Karpas-422 (cell line): ENCODE results near the gene SCT. TPM values are rescaled to one million over a fixed set of nuclear protein-coding genes. Genes with fewer than 3 reads are reported as not detected.

ENCODE experiments used
- DNase-seq: peaks from one replicate; pipeline ENCODE4 v3.0.0-alpha.2; 2015
- H2AFZ ChIP-seq: fragments of 200-600 bp; sonication (generic); 2 replicates; pipeline ENCODE4 v1.6.1; 2014; ENCODE audit warnings: antibody characterized with exemption, low read length, mixed read lengths
- H3K27ac ChIP-seq: fragments of 200-600 bp; sonication (generic); 2 replicates; pipeline ENCODE4 v1.5.1; 2014; ENCODE audit warnings: mild to moderate bottlenecking, low read length, moderate library complexity
- H3K27me3 ChIP-seq: fragments of 200-600 bp; sonication (generic); 2 replicates; pipeline ENCODE4 v1.6.1; 2014; ENCODE audit warnings: low read length, mixed read lengths
- H3K36me3 ChIP-seq: fragments of 200-600 bp; sonication (generic); 2 replicates; pipeline ENCODE4 v1.6.1; 2014; ENCODE audit warnings: low read length, mixed read lengths; ENCODE audit not compliant: insufficient read depth
- H3K4me1 ChIP-seq: fragments of 200-600 bp; sonication (generic); 2 replicates; pipeline ENCODE4 v1.6.1; 2014; ENCODE audit warnings: mild to moderate bottlenecking, low read length, mixed read lengths
- H3K4me2 ChIP-seq: fragments of 200-600 bp; sonication (generic); 2 replicates; pipeline ENCODE4 v1.6.1; 2014; ENCODE audit warnings: low read length, low read depth, mild to moderate bottlenecking; ENCODE audit not compliant: poor library complexity, severe bottlenecking
- H3K4me3 ChIP-seq: fragments of 200-600 bp; sonication (generic); 2 replicates; pipeline ENCODE4 v1.5.1; 2014; ENCODE audit warnings: mild to moderate bottlenecking, antibody characterized with exemption, low read length, mixed read lengths
- H3K79me2 ChIP-seq: fragments of 200-600 bp; sonication (generic); 2 replicates; pipeline ENCODE4 v1.6.1; 2014; ENCODE audit warnings: mild to moderate bottlenecking, low read length, mixed read lengths
- H3K9ac ChIP-seq: fragments of 200-600 bp; sonication (generic); 2 replicates; pipeline ENCODE4 v1.6.0; 2014; ENCODE audit warnings: low read length
- H3K9me2 ChIP-seq: fragments of 200-600 bp; sonication (generic), shearing (Covaris generic); replicated peaks from 2 replicates; pipeline ENCODE4 v1.6.0; 2014; ENCODE audit warnings: mild to moderate bottlenecking, low read length, moderate library complexity; ENCODE audit not compliant: insufficient read depth
- H3K9me3 ChIP-seq: fragments of 300-700, 200-600 bp; sonication (generic); 2 replicates; pipeline ENCODE4 v1.6.1; 2014; ENCODE audit warnings: low read length, mixed read lengths
- H4K20me1 ChIP-seq: fragments of 200-600 bp; sonication (generic); 2 replicates; pipeline ENCODE4 v1.6.1; 2014; ENCODE audit warnings: mild to moderate bottlenecking, antibody characterized with exemption, low read length, low read depth; ENCODE audit not compliant: insufficient read depth
- total RNA-seq: library from RNA; depleted of rRNA; stranded (reverse); fragments of >200 nt; shearing (Covaris generic); gene quantifications from 2 replicates; pipeline ENCODE4 v1.2.3, GENCODE V29; 2014; ENCODE audit warnings: low replicate concordance

Gene SCT
- total RNA-seq, 1 experiment from 2014 or later = not detected

DNA sequence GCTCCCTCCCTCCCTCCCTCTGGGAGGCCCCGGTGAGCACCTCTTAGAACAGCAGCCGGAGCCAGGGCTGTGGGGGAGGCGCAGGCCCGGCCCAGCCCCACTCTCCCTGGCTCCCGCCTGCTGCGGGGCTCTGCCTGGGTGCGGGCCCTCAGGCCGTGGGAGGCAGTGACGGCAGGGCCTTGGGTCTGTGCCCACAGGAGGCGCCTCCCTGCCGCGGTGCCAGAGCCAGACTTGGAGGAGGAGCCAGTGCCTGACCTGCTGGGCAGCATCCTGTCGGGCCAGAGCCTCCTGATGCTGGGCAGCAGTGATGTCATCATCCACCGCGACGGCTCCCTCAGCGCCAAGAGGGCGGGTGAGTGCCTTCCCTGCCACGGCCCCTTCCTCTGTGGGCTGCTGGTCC lies 20.7 kb downstream of the SCT start:
- Histone ChIP-seq H3K36me3 (peaks cover 9% of the 10 kb centered on the region; the same call in 1 of the 2 replicates), H3K9me3 (no peaks in the 10 kb centered on the region), H3K4me3 (no peak overlapping the region), H3K4me2 (no peak overlapping the region), H3K4me1 (no peaks in the 10 kb centered on the region), H3K27me3 (no peaks in the 10 kb centered on the region), H2AFZ (no peak overlapping the region), H3K79me2 (no peaks in the 10 kb centered on the region), H4K20me1 (no peaks in the 10 kb centered on the region; the same call in 1 of the 2 replicates), H3K9ac (no peak overlapping the region), H3K9me2 (no peaks in the 10 kb centered on the region), H3K27ac (no peak overlapping the region)
- DNase-seq = no peak

DNA sequence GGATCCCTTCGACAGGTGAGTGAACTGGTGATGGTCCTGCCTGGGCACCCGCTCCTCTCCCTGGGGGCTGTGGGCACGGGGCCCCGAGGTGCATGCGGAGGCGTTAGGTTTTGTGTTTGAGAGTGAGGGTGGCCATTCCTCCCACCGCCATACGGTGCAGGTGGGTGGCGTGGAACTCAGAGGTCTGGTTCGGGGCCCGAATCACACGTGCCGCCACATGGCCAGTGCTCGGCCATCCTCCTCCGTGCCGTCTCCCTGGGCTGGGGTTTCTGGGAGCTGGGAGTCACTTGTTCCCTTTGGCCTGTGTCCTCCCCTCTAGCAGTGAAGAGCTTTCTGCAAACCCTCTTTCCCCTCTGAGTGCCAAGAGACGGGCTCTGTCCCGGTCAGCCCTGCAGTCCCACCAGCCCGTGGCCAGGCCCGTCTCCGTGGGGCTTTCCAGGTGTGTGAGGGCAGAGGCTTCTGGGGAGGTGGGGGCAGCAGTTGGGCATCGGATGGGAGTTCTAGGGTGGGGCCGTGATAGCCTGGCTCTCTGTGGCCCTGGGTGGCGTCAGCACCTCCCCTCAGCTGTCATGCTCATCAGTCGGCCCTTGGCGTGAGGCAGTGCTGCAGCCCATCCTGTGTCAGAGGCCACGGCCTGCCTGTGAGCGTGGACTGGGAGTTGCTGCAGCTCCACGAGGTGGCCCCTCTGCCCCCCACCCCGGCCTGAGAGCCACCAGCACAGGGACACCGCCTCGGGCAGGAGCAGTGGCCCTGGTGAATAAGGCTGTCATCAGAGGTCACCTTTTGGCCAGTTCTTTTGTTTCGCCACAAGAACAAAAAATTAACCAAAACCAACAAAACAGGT lies 21.5 kb downstream of the SCT start:
- Histone ChIP-seq H3K36me3 (peaks cover 9% of the 10 kb centered on the region; the same call in 1 of the 2 replicates), H3K27ac (no peak overlapping the region), H3K4me1 (no peaks in the 10 kb centered on the region), H3K4me3 (no peak overlapping the region), H3K9me3 (no peaks in the 10 kb centered on the region), H4K20me1 (no peaks in the 10 kb centered on the region; the same call in 1 of the 2 replicates), H3K79me2 (no peaks in the 10 kb centered on the region), H2AFZ (no peak overlapping the region), H3K4me2 (no peak overlapping the region), H3K27me3 (no peaks in the 10 kb centered on the region), H3K9me2 (no peaks in the 10 kb centered on the region), H3K9ac (no peak overlapping the region)
- no peak for DNase-seq

DNA sequence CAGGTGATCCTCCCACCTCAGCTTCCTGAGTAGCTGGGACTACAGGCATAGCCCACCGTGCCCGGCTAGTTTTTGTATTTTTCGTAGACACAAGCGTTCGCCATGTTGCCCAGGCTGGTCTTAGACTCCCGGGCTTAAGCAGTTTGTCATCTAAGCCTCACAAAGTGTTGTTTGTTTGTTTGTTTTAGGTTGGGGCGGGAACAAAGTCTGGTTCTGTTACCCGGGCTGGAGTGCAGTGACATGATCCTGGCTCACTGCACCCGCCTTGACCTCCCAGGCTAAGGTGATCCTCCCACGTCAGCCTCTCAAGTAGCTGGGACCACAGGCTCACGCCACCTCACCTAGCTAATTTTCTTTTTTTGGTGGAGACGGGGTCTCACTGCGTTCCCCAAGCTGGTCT lies 23.8 kb downstream of the SCT start:
- H3K79me2 ChIP-seq = no peaks in the 10 kb centered on the region

DNA sequence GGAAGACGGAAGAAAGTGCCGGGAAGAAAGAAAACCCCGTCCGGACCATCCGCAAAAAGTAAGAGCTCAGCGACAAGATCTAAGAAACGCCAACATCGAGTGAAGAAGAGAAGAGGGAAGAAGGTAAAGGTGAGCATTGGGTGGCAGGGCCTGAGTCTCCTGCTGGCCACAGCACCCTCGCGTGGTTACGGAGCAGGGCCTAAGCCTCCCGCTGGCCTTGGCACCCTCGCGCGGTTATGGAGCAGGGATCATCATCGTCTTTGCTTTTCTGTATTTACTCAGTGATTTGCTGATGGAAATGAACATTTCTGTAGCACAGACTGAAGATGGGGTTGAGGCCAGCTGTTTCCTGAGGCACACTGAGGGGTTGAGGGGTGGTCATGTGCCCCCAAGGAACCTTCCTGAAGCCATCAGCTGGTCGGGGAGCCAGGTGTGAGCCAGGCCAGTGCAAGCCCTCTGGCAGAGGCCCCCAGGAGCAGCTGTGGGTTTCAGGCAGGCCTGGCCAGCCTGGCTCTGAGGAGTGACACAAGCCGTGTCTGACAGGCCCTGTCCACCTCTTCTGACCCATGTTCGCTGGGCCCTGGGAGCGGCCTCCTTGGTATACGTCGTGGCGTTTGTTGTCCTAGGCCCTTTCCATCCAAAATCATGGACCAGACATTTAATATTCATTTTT lies 25.3 kb downstream of the SCT start:
- H3K9me2 ChIP-seq = no peaks in the 10 kb centered on the region
- 0 out of 2 replicates have a peak, but pooled peaks cover 5% of the 10 kb centered on the region for H4K20me1 ChIP-seq
- H3K79me2 ChIP-seq = no peaks in the 10 kb centered on the region
- no peak overlapping the region for H3K27ac ChIP-seq
- no peak for DNase-seq
- H3K36me3 ChIP-seq = peaks cover 15% of the 10 kb centered on the region; the same call in 1 of the 2 replicates
- H3K9ac ChIP-seq = no peak overlapping the region
- no peaks in the 10 kb centered on the region for H3K27me3 ChIP-seq
- H2AFZ ChIP-seq = no peak overlapping the region
- no peaks in the 10 kb centered on the region for H3K4me1 ChIP-seq
- no peaks in the 10 kb centered on the region for H3K9me3 ChIP-seq
- no peak overlapping the region for H3K4me3 ChIP-seq
- no peak overlapping the region for H3K4me2 ChIP-seq

More for the DNA sequence above, 23.8 kb downstream of the SCT start:
- Histone ChIP-seq H4K20me1 (no peaks in the 10 kb centered on the region; the same call in 1 of the 2 replicates), H3K4me1 (no peaks in the 10 kb centered on the region), H3K27me3 (no peaks in the 10 kb centered on the region), H3K36me3 (peaks cover 15% of the 10 kb centered on the region; the same call in 1 of the 2 replicates), H3K9me3 (no peaks in the 10 kb centered on the region), H2AFZ (no peak overlapping the region), H3K9ac (no peak overlapping the region), H3K9me2 (no peaks in the 10 kb centered on the region), H3K4me3 (no peak overlapping the region), H3K27ac (no peak overlapping the region), H3K4me2 (no peak overlapping the region)
- DNase-seq = no peak

DNA sequence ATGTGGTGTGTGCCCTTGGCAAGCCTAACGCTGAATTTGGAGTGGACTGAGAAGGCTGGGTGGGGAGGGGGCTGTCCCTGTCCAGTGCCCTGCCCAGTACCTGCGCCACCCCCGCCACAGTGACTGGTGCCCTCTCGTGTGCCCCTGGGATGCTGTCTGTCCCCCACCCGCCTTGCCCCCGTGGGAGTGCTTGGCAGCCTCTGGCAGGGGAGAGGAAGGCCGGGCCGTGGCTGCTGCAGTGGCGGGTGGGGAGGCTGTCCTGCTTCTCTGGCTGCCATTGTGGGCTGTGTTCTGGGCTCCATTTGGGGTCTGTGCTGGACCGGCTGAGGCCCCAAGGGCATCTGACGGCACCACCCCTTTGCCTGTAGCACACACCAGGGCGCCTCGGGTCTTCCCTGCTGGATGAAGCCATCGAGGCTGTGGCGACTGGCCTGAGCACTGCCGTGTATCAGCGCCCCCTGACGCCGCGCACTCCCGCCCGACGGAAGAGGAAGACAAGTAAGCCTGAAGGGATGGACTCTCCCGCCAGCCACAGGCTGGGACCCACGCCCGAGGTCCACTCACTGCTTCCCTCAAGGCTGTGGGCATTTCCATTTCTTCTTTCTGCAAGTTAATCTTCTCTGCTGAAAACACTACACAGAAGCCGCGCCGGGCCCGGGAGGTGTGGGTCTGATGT lies 28.8 kb downstream of the SCT start:
- H3K36me3 ChIP-seq = peaks cover 9% of the 10 kb centered on the region; the same call in 1 of the 2 replicates
- H3K27me3 ChIP-seq = no peaks in the 10 kb centered on the region
- H3K9me3 ChIP-seq = no peaks in the 10 kb centered on the region
- no peak overlapping the region for H3K27ac ChIP-seq
- H3K4me2 ChIP-seq = no peak overlapping the region
- 0 out of 2 replicates have a peak, but pooled peaks cover 15% of the 10 kb centered on the region for H4K20me1 ChIP-seq
- DNase-seq = no peak
- H3K9me2 ChIP-seq = no peaks in the 10 kb centered on the region
- H2AFZ ChIP-seq = no peak overlapping the region
- no peaks in the 10 kb centered on the region for H3K79me2 ChIP-seq
- H3K9ac ChIP-seq = no peak overlapping the region
- no peak overlapping the region for H3K4me3 ChIP-seq
- no peaks in the 10 kb centered on the region for H3K4me1 ChIP-seq

DNA sequence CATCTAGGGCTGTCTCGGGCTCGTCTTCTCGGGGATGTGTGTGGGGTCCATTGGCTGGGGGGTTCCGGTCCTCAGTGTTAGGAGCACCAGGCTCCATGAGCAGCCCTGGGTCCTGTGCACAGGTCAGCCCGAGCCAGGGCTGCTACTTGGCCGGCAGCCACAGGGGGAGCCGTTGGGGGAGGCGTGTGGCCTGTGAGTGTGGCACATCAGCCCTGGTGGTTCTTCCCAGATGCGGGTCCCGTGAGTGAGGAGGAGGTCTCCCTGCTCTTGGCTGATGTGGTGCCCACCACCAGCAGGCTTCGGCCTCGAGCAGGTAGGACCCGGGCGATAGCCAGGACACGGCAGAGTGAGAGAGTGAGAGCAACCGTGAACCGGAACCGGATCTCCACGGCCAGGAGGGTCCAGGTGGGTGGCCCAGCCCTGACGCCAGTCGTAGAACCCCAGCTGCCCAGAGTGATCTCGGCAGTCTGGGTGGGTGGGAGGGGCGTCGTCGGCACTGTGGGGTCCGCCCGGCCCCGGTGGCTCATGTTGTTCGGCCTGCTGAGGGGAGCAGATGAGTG lies 29.7 kb downstream of the SCT start:
- Histone ChIP-seq H3K27me3 (no peaks in the 10 kb centered on the region), H3K79me2 (0 out of 2 replicates have a peak, but pooled peaks cover 5% of the 10 kb centered on the region), H4K20me1 (0 out of 2 replicates have a peak, but pooled peaks cover 15% of the 10 kb centered on the region), H3K9me2 (no peaks in the 10 kb centered on the region), H3K4me2 (no peak overlapping the region), H3K9me3 (no peaks in the 10 kb centered on the region), H2AFZ (no peak overlapping the region), H3K4me1 (no peaks in the 10 kb centered on the region), H3K27ac (no peak overlapping the region), H3K36me3 (peaks cover 18% of the 10 kb centered on the region; the same call in 1 of the 2 replicates), H3K4me3 (no peak overlapping the region), H3K9ac (no peak overlapping the region)
- DNase-seq = no peak

DNA sequence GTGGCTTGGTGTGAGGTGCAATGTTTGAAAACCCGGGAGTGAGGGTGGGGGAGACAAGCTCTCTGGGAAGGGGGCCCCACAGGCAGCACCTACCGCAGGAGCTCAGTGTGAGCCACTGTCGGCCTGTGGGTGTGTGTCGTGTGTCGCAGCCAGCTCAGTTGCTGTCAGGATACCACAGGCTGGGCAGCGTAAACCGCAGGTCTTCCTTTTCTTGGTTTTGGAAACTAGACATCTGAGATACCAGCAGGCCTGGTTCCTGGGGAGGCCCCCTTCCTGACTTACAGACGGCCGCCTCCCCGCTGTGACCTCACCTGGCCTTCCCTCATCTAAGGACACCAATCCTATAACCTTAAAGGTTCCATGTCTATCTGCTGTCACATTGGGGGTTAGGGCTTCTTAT lies 30.6 kb downstream of the SCT start:
- Histone ChIP-seq H4K20me1 (0 out of 2 replicates have a peak, but pooled peaks cover 15% of the 10 kb centered on the region), H3K27ac (no peak overlapping the region), H3K9me2 (no peaks in the 10 kb centered on the region), H3K4me2 (no peak overlapping the region), H2AFZ (no peak overlapping the region), H3K4me1 (no peaks in the 10 kb centered on the region), H3K9me3 (no peaks in the 10 kb centered on the region), H3K4me3 (no peak overlapping the region), H3K27me3 (no peaks in the 10 kb centered on the region), H3K9ac (no peak overlapping the region), H3K36me3 (peaks cover 15% of the 10 kb centered on the region; the same call in 1 of the 2 replicates), H3K79me2 (0 out of 2 replicates have a peak, but pooled peaks cover 5% of the 10 kb centered on the region)
- DNase-seq = no peak
